KMS-11 (cell line): ENCODE measurements around the gene CPA5.

Experiments used
- H2AFZ ChIP-seq: fragments of 200-600 bp; sonication (generic); 2 replicates; pipeline ENCODE4 v1.6.1; 2016; ENCODE audit warnings: antibody characterized with exemption, mixed run types, low read depth
- H3K27ac ChIP-seq: fragments of 200-600 bp; sonication (generic); 2 replicates; pipeline ENCODE4 v1.6.1; 2016; ENCODE audit warnings: mild to moderate bottlenecking, mixed run types
- H3K27me3 ChIP-seq: fragments of 200-600 bp; sonication (generic); 2 replicates; pipeline ENCODE4 v1.6.1; 2017; ENCODE audit warnings: mild to moderate bottlenecking, low read depth, mixed run types, moderate library complexity; ENCODE audit not compliant: insufficient read depth
- H3K36me3 ChIP-seq: fragments of 200-600 bp; sonication (generic); 2 replicates; pipeline ENCODE4 v1.6.1; 2017; ENCODE audit warnings: mild to moderate bottlenecking, mixed run types; ENCODE audit not compliant: insufficient read depth
- H3K4me1 ChIP-seq: fragments of 200-600 bp; sonication (generic); 2 replicates; pipeline ENCODE4 v1.6.1; 2016; ENCODE audit warnings: mild to moderate bottlenecking, low read depth, mixed run types; ENCODE audit not compliant: poor library complexity, severe bottlenecking
- H3K4me2 ChIP-seq: fragments of 200-600 bp; sonication (generic); 2 replicates; pipeline ENCODE4 v1.7.0; 2016; ENCODE audit warnings: mild to moderate bottlenecking, mixed run types
- H3K4me3 ChIP-seq: fragments of 200-600 bp; sonication (generic); IDR thresholded peaks from 2 replicates; pipeline ENCODE4 v1.6.1; 2017; ENCODE audit warnings: low read depth, low read length, mixed read lengths; ENCODE audit not compliant: insufficient read depth
- H3K79me2 ChIP-seq: fragments of 200-600 bp; sonication (generic); 2 replicates; pipeline ENCODE4 v1.6.1; 2016; ENCODE audit warnings: low read depth, mixed run types; ENCODE audit not compliant: insufficient read depth
- H3K9ac ChIP-seq: fragments of 200-600 bp; sonication (generic); 2 replicates; pipeline ENCODE4 v1.6.1; 2016; ENCODE audit warnings: mild to moderate bottlenecking, mixed run types
- H4K20me1 ChIP-seq: fragments of 200-600 bp; sonication (generic); 2 replicates; pipeline ENCODE4 v1.6.1; 2016; ENCODE audit warnings: mild to moderate bottlenecking, mixed run types; ENCODE audit not compliant: insufficient read depth
- TF ChIP-seq, protein P1 (sequence below): fragments of 200-600 bp; sonication (generic); conservative IDR thresholded peaks from 2 replicates; pipeline ENCODE4 v1.6.1; 2017; ENCODE audit warnings: low read depth, mild to moderate bottlenecking, antibody characterized with exemption, low read length, moderate library complexity, mixed read lengths

Gene CPA5

DNA sequence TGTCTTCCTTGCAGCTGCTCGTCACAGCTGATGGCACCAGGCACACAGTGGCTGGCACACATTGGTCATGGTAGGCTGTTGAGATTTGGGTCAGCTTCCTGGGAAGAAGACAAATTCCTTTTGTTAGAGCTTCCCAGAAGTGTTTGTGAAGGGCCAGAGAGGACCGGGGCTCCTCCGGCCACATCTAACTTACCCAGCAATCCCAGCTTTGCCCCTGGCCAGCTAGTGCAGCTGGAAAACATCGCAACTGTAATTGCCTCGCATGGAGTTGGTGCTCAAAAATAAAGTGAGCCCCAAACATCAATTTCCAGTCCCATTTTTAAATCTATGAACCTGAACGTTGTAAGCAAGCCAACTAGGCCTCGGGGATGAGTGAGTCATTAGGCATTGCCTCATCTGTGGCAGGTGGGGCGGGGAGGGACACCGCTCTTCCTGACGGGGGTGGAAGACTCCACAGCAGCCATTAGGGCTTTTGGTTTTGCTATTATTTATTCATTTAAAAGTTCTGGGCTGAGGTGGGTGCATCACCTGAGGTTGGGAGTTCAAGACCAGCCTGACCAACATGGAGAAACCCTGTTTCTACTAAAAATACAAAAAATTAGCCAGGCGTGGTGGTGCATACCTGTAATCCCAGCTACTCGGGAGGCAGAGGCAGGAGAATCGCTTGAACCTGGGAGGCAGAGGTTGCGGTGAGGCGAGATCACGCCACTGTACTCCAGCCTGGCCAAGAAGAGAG is 12.4 kb downstream of the CPA5 start:
- TF ChIP-seq, protein P1, sequence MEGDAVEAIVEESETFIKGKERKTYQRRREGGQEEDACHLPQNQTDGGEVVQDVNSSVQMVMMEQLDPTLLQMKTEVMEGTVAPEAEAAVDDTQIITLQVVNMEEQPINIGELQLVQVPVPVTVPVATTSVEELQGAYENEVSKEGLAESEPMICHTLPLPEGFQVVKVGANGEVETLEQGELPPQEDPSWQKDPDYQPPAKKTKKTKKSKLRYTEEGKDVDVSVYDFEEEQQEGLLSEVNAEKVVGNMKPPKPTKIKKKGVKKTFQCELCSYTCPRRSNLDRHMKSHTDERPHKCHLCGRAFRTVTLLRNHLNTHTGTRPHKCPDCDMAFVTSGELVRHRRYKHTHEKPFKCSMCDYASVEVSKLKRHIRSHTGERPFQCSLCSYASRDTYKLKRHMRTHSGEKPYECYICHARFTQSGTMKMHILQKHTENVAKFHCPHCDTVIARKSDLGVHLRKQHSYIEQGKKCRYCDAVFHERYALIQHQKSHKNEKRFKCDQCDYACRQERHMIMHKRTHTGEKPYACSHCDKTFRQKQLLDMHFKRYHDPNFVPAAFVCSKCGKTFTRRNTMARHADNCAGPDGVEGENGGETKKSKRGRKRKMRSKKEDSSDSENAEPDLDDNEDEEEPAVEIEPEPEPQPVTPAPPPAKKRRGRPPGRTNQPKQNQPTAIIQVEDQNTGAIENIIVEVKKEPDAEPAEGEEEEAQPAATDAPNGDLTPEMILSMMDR = no peak
- no peaks in the 10 kb centered on the region for H3K36me3 ChIP-seq
- no peak overlapping the region for H3K4me2 ChIP-seq
- H3K4me3 ChIP-seq = no peak overlapping the region
- H4K20me1 ChIP-seq = no peaks in the 10 kb centered on the region
- H2AFZ ChIP-seq = no peak overlapping the region
- no peaks in the 10 kb centered on the region for H3K79me2 ChIP-seq
- H3K9ac ChIP-seq = no peak overlapping the region
- H3K4me1 ChIP-seq = no peaks in the 10 kb centered on the region
- H3K27ac ChIP-seq = no peak overlapping the region
- no peaks in the 10 kb centered on the region for H3K27me3 ChIP-seq

DNA sequence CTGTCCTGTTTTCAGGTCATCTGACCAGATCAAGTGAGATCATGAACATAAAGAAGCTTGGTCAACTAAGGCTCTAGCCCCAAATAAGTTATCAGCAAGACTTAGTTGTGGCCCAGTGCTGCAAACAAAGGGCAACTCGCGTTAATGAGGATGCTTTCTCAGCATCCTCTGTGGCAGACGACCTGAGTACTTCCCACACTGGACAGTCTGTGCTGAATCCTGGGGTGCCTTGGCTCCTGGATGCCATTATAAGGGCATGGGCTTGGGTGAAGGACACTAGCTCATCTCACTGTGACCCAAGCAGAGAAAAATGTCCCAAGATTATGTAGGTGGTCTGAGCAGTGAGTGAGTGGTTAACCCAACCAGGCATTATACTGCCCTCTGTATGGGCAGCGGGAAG is 13.9 kb downstream of the CPA5 start:
- no peaks in the 10 kb centered on the region for H3K79me2 ChIP-seq
- no peak overlapping the region for H3K4me2 ChIP-seq
- H3K9ac ChIP-seq = no peak overlapping the region
- no peaks in the 10 kb centered on the region for H3K36me3 ChIP-seq
- no peaks in the 10 kb centered on the region for H3K4me1 ChIP-seq
- no peak overlapping the region for H3K27ac ChIP-seq
- H3K4me3 ChIP-seq = no peak overlapping the region
- H4K20me1 ChIP-seq = no peaks in the 10 kb centered on the region
- TF ChIP-seq, protein P1 = no peak
- H2AFZ ChIP-seq = no peak overlapping the region
- H3K27me3 ChIP-seq = no peaks in the 10 kb centered on the region

DNA sequence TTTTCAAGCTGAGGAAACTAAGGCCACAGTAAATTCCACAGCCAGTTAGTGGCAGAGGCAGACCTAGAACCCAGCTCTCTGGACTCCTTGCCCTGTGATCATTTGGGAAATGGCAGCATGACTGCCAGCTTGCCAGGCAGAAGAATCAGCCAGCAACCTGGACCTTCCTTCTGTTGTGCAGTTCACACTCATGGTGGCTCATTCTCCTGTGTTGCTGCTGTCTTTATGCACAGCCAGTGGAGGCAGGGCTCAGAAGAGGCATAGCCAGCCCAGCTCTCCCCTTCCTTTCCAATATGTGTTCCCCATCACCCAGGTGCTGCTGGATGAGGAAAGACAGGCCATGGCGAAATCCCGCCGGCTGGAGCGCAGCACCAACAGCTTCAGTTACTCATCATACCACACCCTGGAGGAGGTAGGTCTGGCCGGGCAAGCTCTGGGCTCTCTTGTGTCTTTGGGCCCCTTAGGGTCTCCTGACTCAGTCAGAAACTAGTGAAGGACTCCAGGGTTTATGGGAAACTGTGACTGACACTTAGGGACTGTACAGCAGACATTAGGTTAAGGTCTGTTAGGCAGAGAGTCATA is 14.8 kb downstream of the CPA5 start:
- Histone ChIP-seq H3K36me3 (no peaks in the 10 kb centered on the region), H3K9ac (no peak overlapping the region), H3K27me3 (no peaks in the 10 kb centered on the region), H3K4me1 (no peaks in the 10 kb centered on the region), H4K20me1 (no peaks in the 10 kb centered on the region), H3K4me3 (no peak overlapping the region), H3K79me2 (no peaks in the 10 kb centered on the region), H3K27ac (no peak overlapping the region), H2AFZ (no peak overlapping the region), H3K4me2 (no peak overlapping the region)
- TF ChIP-seq, protein P1 = no peak

DNA sequence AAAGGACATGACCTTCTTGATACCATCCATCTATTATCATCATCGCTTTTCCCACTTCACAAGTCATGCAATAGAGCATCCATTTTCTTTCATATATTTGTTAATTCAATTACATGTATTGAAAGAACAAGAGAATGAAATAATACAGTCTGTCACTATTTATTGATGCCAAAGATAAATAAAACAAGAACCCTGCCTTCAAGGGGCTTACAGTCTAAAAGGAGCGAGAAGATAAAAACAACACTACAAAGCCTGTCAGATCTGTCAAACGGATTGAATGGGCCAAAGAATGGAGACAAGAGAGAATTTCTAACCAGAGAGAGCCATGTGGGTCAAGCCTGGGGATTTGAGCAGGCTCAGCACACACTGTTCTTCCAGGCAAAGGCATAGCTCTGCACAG is 15.9 kb downstream of the CPA5 start:
- TF ChIP-seq, protein P1 = no peak
- H3K36me3 ChIP-seq = no peaks in the 10 kb centered on the region
- H3K27me3 ChIP-seq = no peaks in the 10 kb centered on the region
- H2AFZ ChIP-seq = no peak overlapping the region
- H3K79me2 ChIP-seq = no peaks in the 10 kb centered on the region
- H3K27ac ChIP-seq = no peak overlapping the region
- no peaks in the 10 kb centered on the region for H3K4me1 ChIP-seq
- H3K4me3 ChIP-seq = no peak overlapping the region
- no peak overlapping the region for H3K4me2 ChIP-seq
- H4K20me1 ChIP-seq = no peaks in the 10 kb centered on the region
- H3K9ac ChIP-seq = no peak overlapping the region
